ENCODE data around the gene DNMT3A.

DNA sequence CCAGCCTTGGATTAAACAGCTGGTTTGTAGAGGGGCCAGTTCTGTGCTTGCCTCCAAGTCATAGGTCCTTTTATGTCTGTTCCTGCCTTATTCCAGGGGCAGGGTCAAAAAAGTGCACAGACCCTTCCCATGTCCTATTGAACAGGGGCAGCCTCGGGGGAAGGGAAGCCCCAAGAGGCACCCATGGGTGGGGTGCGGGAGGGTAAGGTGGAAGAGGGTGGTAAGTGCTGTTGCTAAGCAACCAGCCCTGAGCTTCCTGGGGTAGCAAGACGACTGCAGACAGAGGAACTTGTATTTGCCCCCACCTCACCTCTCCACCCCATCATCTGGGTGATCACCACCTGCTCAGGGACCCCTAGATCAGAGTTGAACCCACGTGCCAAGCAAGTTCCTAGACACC lies 7.7 kb downstream of the DNMT3A start:
- TF ChIP-seq POLR2A (IDR thresholded peaks at IDR 0.05; ENCODE audit: low read length), result no peak
- TF ChIP-seq GATA1 (IDR thresholded peaks at IDR 0.05; ENCODE audit: low read depth, low read length), result no peak
